GM18951 (cell line): Measurements from ENCODE around the gene POLR2J3.
"Not testable (repeated sequence)": the region's sequence is repeated elsewhere in the genome, so short reads cannot be mapped to it uniquely, and the experiment has no call there.

Source experiments
- in situ Hi-C: fragments of 300-500 bp; cut with MboI; formaldehyde crosslinking; loops from one replicate; pipeline ENCODE4 v1.12.0; 2022; ENCODE audit warnings: low sequenced_read_pairs, mixed read lengths, inconsistent platforms; ENCODE audit not compliant: unreplicated experiment

Gene POLR2J3

GRCh38 chr7:102592477-102593019 is 20.2 kb upstream of the POLR2J3 start:
- in situ Hi-C loops = not testable (repeated sequence)

DNA sequence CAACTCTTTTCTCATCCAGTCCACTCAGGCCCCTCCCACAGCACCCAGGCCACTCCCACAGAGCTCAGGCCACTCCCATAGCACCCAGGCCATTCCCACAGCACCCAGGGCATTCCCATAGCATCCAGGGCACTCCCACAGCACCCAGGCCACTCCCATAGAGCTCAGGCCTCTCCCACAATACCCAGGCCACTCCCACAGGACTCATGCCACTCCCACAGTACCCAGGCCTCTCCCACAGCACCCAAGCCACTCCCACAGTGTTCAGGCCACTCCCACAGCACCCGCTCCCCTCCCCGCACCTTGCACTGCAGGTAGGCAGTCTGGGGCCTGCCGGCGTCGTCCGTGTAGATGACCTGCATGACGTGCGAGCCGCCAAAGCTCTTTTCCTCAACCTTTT is 17.5 kb upstream of the POLR2J3 start:
- in situ Hi-C loops = not testable (repeated sequence)

DNA sequence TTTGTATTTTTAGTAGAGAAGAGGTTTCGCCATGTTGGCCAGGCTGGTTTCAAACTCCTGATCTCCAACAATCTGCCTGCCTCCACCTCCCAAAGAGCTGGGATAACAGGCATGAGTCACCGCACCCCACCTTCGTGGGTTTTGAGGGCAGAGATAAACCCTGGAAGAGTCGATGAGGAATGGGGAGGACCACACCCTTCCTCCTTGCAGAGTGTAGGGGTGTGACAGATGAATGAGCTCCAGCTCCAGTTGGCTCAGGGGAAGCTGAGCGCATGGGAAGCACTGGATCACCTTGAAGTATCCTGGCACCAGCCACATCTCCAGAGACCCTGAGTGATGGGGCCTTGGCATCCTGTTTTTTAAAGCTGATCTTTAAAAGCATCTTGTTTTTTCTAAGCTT is 11.1 kb upstream of the POLR2J3 start:
- in situ Hi-C loops = not testable (repeated sequence)

GRCh38 chr7:102581722-102582121 is 9.3 kb upstream of the POLR2J3 start:
- in situ Hi-C loops = not testable (repeated sequence)

- in situ Hi-C loops = not testable (repeated sequence)
Measured at GRCh38 chr7:102578486-102578885, 6.1 kb upstream of the POLR2J3 start.

GRCh38 chr7:102577315-102578240 is 5.2 kb upstream of the POLR2J3 start:
- in situ Hi-C loops = not testable (repeated sequence)

DNA sequence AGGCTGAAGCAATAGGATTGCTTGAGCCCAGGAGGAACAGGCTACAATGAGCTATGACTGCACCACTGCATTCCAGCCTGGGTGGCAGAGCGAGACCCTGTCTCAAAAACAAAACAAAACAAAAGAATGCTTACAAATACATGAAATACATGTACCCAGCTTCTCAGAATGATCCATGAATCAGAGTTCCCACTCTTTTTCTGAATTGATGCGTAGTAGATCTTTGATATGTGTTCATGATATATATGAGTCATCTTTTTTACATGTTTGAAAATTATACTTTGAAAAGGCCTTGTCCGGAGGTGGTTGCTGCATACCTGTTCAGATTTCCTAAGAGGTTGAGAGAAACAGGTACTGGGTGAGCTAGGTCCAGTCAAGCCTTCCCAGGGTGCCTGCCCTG is 4.0 kb upstream of the POLR2J3 start:
- in situ Hi-C loops = not testable (repeated sequence)

DNA sequence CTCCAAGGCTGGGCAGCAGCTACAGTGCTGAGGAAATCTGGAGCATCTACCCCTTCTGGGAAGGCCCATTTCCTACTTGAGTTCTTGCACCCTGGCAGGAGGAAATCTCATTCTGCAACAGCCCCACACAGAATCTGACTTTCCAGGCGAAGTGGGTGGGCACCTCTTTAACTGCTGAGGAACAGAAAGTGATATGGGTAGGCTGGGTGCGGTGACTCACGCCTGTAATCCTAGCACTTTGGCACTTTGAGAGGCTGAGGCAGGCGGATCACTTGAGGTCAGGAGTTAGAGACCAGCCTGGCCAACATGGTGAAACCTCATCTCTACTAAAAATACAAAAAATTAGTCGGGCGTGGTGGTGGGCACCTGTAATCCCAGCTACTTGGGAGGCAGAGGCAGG is 2.2 kb upstream of the POLR2J3 start:
- in situ Hi-C loops = not testable (repeated sequence)

GRCh38 chr7:102568620-102569019 is 3.8 kb downstream of the POLR2J3 start:
- in situ Hi-C loops = not testable (repeated sequence)

- in situ Hi-C loops = not testable (repeated sequence)
Measured at GRCh38 chr7:102550808-102551422, 21.5 kb downstream of the POLR2J3 start, which contains the start of gene SPDYE2. SPDYE2 (plus strand) TSS chr7:102551226; CDS start chr7:102553256, 2,030 bp downstream.

DNA sequence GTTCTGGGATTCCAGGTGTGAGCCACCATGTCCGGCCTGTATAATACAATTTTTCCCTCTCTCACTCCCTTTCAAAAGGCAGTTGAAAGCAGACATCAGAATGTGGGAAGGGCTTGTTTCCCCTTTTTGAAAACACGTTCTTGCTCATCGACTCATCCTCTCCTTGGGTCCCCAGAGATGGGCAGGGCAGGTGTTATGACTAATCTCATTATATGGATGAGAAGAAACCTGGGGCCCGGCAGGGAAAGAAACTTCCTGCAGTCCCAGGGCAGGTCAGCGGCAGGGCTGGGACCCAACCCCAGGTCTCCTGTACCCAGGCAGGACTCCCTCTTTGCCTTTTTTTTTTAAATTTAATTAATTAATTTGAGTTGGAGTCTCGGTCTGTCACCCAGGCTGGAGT is 26.0 kb downstream of the POLR2J3 start:
- in situ Hi-C loops = not testable (repeated sequence)

GRCh38 chr7:102545288-102545687 is 27.1 kb downstream of the POLR2J3 start:
- in situ Hi-C loops = not testable (repeated sequence)

DNA sequence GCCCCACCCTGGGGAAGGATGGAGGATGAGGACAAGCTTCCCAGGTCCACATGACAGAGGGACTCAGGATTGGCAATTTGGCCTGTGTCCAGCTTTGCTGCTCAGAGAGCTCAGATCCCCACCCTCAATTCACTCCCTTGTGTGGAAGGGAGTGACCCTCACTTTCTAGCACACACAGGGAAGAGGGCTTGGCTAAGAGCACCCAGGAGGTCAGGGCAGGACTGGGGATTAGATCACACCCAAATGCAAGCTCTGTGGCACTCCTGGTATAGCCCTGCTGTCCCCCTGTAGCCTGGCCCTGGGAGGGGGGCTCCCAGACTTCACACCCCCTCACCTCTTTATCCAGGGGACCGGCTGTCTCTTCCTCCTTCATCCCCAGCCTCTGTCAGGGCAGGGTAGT is 28.0 kb downstream of the POLR2J3 start:
- in situ Hi-C loops = not testable (repeated sequence)

- in situ Hi-C loops = not testable (repeated sequence)
Measured at GRCh38 chr7:102543596-102543995, 28.8 kb downstream of the POLR2J3 start, which contains the start of gene UPK3BL2. UPK3BL2 (minus strand) TSS chr7:102543696; CDS start chr7:102543636, 60 bp downstream.

GRCh38 chr7:102542771-102543170 is 29.6 kb downstream of the POLR2J3 start:
- in situ Hi-C loops = not testable (repeated sequence)

DNA sequence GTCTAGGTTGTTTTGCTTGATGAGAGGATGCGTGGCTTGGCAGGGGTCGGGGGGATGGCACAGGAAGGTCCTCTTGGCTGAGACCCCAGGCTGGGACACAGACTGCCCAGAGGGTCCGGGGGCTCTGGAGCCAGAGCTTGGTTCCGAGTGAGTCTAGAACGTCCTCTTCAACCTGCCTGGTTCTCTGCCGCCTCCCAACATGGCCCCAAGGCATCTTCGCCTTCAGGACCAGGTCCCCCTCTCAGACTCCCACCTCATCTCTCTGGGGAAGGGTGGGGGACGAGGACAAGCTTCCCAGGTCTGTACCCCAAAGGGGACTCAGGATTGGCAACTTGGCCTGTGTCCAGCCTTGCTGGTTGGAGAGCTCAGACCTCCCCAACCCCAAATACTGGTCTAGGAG is 30.3 kb downstream of the POLR2J3 start:
- in situ Hi-C loops = not testable (repeated sequence)

DNA sequence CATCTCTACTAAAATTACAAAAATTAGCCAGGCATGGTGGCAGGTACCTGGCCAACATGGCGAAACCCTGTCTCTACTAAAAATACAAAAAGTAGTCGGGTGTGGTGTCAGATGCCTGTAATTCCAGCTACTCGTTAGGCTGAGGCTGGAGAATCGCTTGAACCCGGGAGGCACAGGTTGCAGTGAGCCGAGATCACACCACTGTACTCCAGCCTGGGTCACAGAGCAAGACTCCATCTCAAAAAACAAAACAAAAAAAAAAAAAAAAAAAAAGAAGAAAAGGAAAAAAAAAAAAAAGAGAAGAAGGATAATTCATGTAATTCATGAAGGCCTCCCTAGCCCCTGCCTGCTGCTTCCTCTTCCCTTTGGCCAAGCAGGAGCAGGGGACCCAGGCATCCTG is 31.8 kb downstream of the POLR2J3 start:
- in situ Hi-C loops = not testable (repeated sequence)

DNA sequence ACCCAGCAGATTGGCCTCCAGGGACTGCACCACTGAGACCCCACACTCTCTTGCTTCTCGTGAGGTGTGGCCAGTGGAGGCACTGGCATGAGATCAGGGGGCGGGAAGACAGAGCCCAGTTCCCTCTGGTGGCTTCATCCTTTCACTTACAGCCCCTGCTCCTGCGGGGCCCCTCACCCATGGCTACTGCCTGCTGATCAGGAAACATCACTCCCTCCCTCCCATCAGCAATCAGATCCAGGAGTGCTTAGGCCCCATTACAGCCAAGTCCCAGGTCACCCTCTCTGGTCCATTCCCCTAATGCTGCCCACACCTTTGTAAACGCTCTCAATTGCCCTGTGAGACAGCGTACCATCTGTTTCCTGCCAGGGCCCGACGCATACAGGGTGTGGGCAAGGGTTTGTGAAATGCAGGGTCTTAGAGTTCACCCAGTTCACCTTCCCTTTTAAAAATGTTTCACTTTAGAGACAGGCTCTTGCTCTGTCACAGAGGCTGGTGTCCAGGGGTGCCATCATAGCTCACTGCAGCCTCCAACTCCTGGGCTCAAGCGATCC is 37.2 kb downstream of the POLR2J3 start:
- in situ Hi-C loops = not testable (repeated sequence)

- in situ Hi-C loops = not testable (repeated sequence)
Measured at GRCh38 chr7:102532127-102532526, 40.3 kb downstream of the POLR2J3 start.

- in situ Hi-C loops = not testable (repeated sequence)
Measured at GRCh38 chr7:102531583-102531982, 40.8 kb downstream of the POLR2J3 start.
